NOMO-1 (cell line): ENCODE data around the gene ABCC1.
"Not testable (repeated sequence)": the region's sequence is repeated elsewhere in the genome, so short reads cannot be mapped to it uniquely, and the experiment has no call there.

Source experiments
- DNase-seq, 2 experiments: peaks; one replicate each; lab custom pipeline; 2025; ENCODE audit not compliant: unreplicated experiment in 2 of 2; lab: John Stamatoyannopoulos, UW

The ABCC1 gene

GRCh38 chr16:16127469-16128116 lies 178.2 kb downstream of the ABCC1 start:
- peak; percentile 16 to 72 for DNase-seq

DNA sequence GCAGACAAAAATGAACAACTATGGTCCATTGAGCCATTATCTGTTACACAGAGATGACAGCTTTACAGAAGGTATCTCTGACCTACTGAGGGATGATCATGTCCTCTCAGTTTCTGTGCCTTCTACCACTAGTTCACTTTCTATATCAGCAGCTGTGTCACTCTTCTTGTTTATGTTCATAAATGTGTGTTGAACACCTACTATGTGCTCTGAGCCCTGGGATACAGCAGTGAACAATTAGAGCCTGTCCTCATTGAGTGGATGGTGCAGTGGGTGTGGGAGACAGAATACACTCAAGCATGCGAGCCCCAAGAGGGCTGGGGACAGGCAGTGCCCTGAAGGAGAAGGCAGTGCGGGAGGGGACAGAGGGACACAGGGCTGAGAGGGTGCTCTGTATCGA lies 181.8 kb downstream of the ABCC1 start:
- no peak for DNase-seq

DNA sequence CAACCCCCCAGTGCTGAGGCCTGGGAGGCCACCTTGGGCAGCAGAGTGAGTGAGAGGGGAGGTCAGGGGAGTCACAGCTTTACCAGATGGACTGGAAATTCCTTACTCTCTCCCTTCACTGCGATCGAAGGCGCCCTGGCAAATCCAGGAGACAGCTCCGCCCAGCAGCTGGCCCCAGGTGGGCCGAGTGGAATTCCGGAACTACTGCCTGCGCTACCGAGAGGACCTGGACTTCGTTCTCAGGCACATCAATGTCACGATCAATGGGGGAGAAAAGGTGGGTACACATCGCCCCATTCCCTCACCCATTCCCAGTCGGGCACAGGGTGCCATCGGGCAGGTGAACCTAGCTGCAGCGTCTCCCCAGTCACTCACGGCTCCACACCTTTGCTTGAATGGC lies 182.2 kb downstream of the ABCC1 start:
- no peak for DNase-seq

DNA sequence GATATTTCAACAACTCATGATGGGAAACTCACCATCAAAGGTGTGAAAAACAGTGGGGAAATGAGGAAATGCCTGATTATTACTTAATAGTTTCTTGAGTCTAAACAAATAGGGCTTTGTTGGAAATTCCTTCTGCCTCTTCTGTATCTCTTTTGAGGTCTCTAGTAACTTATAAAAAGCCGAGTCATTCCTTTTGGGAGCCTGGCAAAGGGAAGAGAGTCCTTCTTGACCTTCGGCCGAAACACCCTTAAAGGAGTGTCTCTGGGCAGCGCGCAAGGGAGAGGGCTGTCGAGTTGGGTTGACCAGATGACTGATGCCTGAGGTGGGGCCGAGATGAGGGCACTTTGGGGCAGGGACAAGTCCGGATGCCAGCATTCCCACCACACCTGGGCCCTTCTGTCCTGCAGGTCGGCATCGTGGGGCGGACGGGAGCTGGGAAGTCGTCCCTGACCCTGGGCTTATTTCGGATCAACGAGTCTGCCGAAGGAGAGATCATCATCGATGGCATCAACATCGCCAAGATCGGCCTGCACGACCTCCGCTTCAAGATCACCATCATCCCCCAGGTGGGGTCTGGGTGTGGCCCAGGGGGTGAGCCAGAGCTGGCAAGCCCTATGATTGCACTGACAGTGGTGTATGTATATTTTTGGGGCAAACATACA lies 184.7 kb downstream of the ABCC1 start:
- DNase-seq, result no peak

GRCh38 chr16:16136588-16136987 lies 187.2 kb downstream of the ABCC1 start:
- DNase-seq, result no peak

DNA sequence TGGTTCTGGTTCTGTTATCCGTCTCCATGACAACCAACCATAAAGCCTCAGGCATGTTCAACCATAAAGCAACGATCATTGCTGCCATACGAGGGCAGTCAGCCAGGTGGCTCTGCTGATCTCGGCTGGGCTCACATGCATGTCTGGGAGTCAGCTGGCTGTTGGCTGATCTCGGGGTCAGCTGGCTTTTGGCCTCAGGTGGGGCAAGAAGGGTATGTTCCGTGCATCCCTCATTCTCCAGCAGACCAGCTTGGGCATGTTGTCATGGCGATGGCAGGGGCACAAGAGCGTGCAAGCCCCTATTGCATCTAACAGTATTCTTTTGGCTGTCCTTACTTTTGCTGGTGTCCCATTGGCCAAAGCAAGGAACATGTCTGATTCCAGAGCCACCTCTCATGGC lies 187.7 kb downstream of the ABCC1 start:
- DNase-seq, result no peak

- DNase-seq, result no peak
Measured at GRCh38 chr16:16138034-16138635, 188.7 kb downstream of the ABCC1 start.

DNA sequence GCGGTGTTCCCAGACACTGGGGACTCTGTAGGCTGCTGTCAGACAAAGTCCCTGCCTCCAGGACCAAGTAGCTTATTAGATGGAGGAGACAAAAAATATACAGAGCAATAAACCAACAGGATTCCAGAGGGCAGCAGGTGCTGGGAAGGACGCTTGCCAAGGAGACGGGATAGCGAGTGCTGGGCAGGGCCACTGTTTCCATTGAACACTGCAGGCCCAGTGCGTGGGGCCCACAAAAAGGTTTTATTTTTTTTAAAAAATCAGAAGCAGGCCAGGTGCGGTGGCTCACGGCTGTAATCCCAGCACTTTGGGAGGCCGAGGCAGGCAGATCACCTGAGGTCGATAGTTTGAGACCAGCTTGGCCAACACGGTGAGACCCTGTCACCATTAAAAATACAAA lies 189.6 kb downstream of the ABCC1 start:
- no peak for DNase-seq

DNA sequence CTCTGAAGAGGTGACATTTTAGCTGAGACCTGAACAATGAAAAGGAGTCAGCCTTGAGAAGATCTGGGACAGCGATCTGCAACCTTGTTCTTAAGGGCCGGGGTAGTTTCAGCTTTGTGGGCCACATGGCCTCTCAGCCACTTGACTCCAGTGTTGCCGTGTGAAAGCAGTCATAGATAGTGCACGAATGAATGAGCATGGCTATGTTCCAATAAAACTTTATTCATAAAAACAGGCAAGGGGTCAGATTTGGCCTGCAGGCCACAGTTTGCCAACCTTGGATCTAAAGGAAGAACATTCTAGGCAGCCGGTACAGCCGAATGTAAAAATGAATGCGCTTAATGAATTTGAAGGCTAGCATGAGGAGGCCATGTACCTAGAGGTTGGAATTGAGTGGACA lies 190.4 kb downstream of the ABCC1 start:
- DNase-seq, result no peak

DNA sequence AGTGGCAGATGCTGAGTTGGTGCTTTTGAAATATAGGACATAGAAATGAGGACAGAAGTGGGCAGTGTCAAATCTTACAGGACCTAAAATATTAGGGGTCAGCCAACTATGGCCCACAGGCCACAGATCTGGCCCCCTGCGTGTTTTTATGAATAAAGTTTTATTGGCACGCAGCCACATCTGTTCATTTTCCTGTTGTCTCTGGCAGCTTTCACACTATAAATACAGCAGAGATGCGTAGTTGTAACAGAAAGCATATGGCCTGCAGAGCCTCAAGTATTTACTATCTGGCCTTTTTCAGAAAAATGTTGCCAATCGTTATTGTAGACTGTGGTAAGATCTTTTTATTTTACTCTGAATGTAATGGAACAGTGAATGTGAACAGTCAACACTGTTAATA lies 191.1 kb downstream of the ABCC1 start:
- DNase-seq, result no peak

DNA sequence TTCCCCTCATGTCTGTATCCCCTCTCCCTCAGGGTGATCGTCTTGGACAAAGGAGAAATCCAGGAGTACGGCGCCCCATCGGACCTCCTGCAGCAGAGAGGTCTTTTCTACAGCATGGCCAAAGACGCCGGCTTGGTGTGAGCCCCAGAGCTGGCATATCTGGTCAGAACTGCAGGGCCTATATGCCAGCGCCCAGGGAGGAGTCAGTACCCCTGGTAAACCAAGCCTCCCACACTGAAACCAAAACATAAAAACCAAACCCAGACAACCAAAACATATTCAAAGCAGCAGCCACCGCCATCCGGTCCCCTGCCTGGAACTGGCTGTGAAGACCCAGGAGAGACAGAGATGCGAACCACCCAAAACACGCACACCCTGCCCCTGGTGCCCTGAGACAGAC lies 191.7 kb downstream of the ABCC1 start:
- no peak for DNase-seq

DNA sequence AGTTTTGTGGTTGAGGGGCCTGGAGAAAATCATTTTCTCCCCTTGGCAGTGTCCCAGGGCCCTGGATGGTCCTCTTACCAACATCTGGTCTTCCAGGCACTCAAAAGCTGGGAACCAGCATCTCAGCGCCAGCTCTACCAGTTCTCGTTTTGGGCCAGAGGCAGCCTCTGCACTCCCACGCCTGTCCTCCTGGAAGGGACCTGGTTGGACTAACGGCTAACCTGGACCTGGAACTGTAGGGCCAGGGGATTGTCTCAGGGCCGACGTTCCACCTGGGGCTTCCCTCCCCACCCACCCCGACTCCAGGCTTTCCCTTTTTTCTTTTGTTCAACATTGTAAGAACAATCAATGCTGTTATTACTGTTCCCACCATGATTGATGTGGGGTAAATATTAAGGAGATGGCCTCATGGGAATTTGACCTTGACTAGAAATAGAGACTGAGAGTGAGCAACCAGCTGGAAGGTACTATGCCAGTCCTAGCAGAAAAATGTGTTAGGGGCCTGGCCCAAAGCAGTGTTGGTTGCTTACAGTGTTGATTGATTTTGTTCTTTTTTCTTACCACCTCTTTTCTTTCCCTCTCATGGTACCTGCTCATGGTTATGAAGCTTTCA lies 192.5 kb downstream of the ABCC1 start:
- DNase-seq, result no peak

DNA sequence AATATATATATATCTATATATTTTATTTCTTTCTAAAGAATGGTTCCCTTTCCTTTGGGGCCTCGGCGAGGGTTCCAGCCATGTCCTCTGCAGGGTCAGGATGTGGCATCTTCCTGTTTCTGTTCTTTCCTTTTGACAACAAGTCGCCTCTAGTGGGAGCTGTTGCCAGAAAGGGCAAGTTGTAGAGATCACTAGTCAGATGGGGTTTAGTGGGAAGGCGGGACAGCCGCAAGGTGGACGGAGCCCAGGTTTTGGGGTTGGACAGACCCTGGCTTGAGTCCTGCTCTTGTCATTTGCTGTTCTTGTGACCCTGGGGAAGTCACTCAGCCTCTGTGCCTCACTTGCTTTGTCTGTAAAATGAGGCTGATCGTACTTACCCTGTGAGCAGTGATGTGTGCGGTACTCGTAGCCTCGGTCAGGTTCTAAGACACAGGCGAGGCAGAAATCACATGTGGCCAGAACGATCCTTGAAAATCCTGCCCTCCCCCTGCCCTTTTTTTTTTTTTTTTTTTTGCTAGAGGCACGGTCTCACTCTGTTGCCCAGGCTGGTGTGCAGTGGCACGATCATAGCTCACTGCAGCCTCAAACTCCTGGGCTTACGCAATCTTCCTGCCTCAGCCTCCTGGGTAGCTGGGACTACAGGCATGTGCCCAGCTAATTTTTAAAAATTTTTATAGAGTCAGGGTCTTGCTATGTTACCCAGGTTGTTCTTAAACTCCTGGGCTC lies 193.8 kb downstream of the ABCC1 start:
- DNase-seq, result peak; percentile 38 to 61

- no peak for DNase-seq
Measured at GRCh38 chr16:16143931-16144330, 194.5 kb downstream of the ABCC1 start.

DNA sequence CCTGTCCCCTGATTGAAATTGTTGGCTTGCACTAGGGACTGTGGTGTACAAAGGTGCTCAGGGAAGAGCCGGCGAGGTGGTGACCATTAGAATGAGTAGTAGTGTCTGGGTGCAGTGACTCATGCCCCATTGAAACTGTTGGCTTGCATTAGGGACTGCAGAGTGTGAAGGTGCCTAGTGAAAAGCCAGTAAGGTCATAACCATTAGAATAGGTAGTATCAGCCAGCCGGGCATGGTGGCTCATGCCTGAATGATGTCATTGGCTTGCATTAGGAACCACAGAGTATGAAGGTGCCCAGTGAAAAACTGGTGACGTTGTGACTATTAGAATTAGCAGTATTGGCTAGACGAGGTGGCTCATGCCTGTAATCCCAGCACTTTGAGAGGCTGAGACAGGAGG lies 195.0 kb downstream of the ABCC1 start:
- no peak for DNase-seq

- DNase-seq, result no peak
Measured at GRCh38 chr16:16145286-16145685, 195.9 kb downstream of the ABCC1 start.

- no peak for DNase-seq
Measured at GRCh38 chr16:16146380-16147315, 197.2 kb downstream of the ABCC1 start.

DNA sequence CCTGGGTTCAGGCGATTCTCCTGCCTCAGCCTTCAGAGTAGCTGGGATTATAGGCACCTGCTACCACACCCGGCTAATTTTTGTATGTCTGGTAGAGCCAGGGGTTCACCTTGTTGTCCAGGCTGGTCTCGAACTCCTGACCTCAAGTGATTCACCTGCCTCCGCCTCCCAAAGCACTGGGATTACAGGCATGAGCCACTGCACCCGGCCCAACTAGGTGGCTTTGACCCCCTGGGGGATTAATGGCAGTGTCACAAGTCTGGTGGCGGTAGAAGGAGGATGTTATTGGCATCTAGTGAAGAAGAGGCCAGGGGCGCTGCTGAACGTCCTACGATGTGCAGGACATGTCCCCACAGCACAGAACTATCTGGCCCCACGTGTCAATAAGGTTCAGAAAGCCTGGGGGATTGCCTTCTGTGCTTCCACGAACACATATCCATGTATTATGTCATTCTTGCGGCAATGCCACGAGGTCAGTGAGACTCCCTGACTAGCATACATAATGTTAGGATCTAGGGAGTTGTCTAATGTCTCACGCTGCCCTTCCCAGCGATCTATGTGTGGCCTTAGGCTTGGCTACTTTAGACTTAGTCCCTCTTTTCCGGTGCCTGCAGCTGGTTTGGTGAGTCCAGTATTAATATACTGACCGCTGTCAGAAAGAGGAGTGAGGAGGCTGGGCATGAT lies 198.0 kb downstream of the ABCC1 start:
- DNase-seq, result no peak

GRCh38 chr16:16148000-16148599 lies 198.7 kb downstream of the ABCC1 start:
- not testable (repeated sequence) for DNase-seq
